Measurements from ENCODE around the gene EIF4ENIF1. TPM values are rescaled to one million over a fixed set of nuclear protein-coding genes. Genes with fewer than 3 reads are reported as not detected.
"Not testable (repeated sequence)": the region's sequence is repeated elsewhere in the genome, so short reads cannot be mapped to it uniquely, and the experiment has no call there.

The EIF4ENIF1 gene
- polyA plus RNA-seq, 3 donors from 2014 or later = 6.9 to 21.1 (median 9.7) TPM

DNA sequence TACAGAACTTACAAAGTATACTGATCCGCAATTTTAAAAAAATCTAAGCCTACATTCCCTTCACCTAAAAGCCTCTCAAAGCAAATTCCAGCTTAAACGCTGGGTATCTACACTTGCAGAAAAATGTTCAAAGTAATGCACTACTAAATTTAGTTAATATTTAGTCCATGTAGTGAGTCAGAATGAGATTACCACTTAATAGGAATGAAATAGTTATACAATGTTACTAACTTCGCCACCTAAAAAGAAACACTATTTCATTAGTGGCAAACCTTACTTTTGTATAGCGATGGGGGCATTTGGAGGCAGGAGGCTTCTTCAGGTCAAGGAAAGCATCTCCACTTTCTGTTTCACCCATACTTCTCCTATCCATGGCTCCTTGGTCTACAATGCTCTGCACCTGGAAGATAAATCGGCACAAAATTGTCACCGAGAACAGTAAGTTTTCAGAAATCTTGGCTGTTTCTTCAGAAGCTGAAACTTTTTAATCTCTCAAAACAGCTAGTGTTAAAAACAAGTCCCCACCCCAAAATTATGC lies 1.2 kb downstream of the EIF4ENIF1 start:
- Mint-ChIP-seq H3K4me3 (peak overlapping the region; percentile 76 to 84 (median 82)), H3K36me3 (peaks cover 0 to 18% (median 8%) of the 10 kb centered on the region in 3 donors), H3K27ac (peak overlapping the region; percentile 64 to 89 (median 88)), H3K27me3 (ENCODE audit: low read depth in 3 of 3) (peaks cover 3 to 8% (median 6%) of the 10 kb centered on the region in 3 donors), H3K9me3 (no peaks in the 10 kb centered on the region), H3K4me1 (peaks cover 34 to 56% of the 10 kb centered on the region in 2 donors)
- DNase-seq = no peak

DNA sequence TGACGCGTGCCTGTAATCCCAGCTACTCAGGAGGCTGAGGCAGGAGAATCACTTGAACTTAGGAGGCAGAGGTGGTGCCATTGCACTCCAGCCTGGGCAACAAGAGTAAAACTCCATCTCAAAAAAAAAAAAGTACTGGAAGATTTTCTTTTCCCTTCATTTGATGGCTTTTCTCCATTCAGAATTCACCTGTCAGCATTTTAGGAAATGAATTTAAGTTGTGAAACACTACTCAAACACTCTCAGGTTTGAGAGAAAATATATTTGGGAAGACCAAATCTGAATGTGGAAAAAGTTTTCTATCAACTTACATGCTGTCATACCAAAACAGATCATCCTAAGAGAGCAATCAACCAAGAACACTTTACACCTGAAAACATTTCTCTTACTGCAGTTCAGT lies 2.7 kb downstream of the EIF4ENIF1 start:
- peaks cover 3 to 8% (median 6%) of the 10 kb centered on the region in 3 donors for H3K27me3 Mint-ChIP-seq (ENCODE audit: low read depth in 3 of 3)
- H3K27ac Mint-ChIP-seq = peak overlapping the region in 2 of 6 donors; percentile 31 to 56
- peaks cover 0 to 19% (median 8%) of the 10 kb centered on the region in 3 donors for H3K36me3 Mint-ChIP-seq
- H3K9me3 Mint-ChIP-seq = no peaks in the 10 kb centered on the region
- H3K4me1 Mint-ChIP-seq = peaks cover 33 to 59% of the 10 kb centered on the region in 2 donors
- peak overlapping the region in 1 of 5 donors; percentile 33 for H3K4me3 Mint-ChIP-seq
- DNase-seq = no peak

DNA sequence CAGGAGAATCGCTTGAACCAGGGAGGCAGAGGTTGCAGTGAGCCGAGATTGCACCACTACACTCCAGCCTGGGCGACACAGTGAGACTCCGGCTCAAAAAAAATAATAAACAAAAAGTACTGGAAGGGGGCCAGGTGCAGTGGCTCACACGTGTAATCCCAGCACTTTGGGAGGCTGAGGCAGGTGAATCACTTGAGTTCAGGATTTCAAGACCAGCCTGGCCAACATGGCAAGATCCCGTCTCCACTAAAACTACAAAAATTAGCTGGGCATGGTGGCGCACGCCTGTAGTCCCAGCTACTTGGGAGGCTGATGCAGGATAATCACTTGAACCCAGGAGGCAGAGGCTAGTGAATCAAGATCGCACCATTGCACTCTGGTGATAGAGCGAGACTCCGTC lies 3.3 kb downstream of the EIF4ENIF1 start:
- H3K27me3 Mint-ChIP-seq (ENCODE audit: low read depth in 3 of 3); DNase-seq; H3K9me3 Mint-ChIP-seq; H3K4me3 Mint-ChIP-seq: not testable (repeated sequence)
- Mint-ChIP-seq H3K36me3 (peaks cover 4 to 23% (median 8%) of the 10 kb centered on the region in 3 donors), H3K27ac (peak overlapping the region in 2 of 6 donors; percentile 17 to 29), H3K4me1 (peaks cover 29 to 54% of the 10 kb centered on the region in 2 donors)

- peaks cover 7 to 34% of the 10 kb centered on the region in 2 donors for H3K4me1 Mint-ChIP-seq
- DNase-seq; H3K4me3 Mint-ChIP-seq; H3K9me3 Mint-ChIP-seq; H3K27me3 Mint-ChIP-seq (ENCODE audit: low read depth in 3 of 3): not testable (repeated sequence)
- peak overlapping the region in 1 of 6 donors; percentile 19 for H3K27ac Mint-ChIP-seq
- peaks cover 8 to 27% (median 12%) of the 10 kb centered on the region in 3 donors for H3K36me3 Mint-ChIP-seq
Observed at GRCh38 chr22:31482470-31482869, 7.2 kb downstream of the EIF4ENIF1 start.

GRCh38 chr22:31481129-31481528 lies 8.5 kb downstream of the EIF4ENIF1 start:
- Mint-ChIP-seq H3K4me1 (peaks cover 7 to 37% of the 10 kb centered on the region in 2 donors), H3K27ac (peak overlapping the region in 1 of 6 donors; percentile 40), H3K27me3 (ENCODE audit: low read depth in 3 of 3) (peaks cover 0 to 1% (median 0%) of the 10 kb centered on the region in 3 donors), H3K36me3 (peaks cover 10 to 27% (median 14%) of the 10 kb centered on the region in 3 donors), H3K4me3 (no peak overlapping the region), H3K9me3 (no peaks in the 10 kb centered on the region)
- DNase-seq = no peak

- Mint-ChIP-seq H3K36me3 (peaks cover 6 to 11% (median 10%) of the 10 kb centered on the region in 3 donors), H3K27ac (peak overlapping the region in 1 of 6 donors; percentile 36), H3K4me3 (no peak overlapping the region), H3K4me1 (peaks cover 6 to 25% of the 10 kb centered on the region in 2 donors), H3K27me3 (ENCODE audit: low read depth in 3 of 3) (peaks cover 0 to 1% (median 0%) of the 10 kb centered on the region in 3 donors), H3K9me3 (no peaks in the 10 kb centered on the region)
- no peak for DNase-seq
Observed at GRCh38 chr22:31477329-31477728, 12.3 kb downstream of the EIF4ENIF1 start.

DNA sequence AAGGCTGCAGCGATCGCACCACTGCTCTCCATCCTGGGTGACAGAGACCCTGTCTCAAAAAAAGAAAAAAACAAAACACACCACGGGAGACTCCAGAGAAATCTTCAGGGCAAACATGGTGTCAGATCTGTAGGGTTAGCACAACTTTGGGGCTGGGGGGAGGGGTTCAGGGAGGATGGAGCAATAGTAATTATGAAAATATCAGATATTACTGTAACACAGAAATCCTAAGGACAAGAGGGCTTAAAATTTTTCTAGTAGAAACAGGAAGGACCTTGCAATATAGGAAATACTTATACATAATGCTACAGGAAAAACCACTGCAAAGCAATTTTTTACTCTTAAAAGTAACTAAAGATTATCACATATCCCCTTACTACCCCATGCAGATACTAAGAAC lies 13.8 kb downstream of the EIF4ENIF1 start:
- Mint-ChIP-seq H3K4me3 (no peak overlapping the region), H3K27ac (no peak overlapping the region), H3K36me3 (peaks cover 3 to 10% (median 10%) of the 10 kb centered on the region in 3 donors), H3K4me1 (peaks cover 6 to 32% of the 10 kb centered on the region in 2 donors), H3K9me3 (no peaks in the 10 kb centered on the region), H3K27me3 (ENCODE audit: low read depth in 3 of 3) (peaks cover 0 to 1% (median 0%) of the 10 kb centered on the region in 3 donors)
- no peak for DNase-seq

DNA sequence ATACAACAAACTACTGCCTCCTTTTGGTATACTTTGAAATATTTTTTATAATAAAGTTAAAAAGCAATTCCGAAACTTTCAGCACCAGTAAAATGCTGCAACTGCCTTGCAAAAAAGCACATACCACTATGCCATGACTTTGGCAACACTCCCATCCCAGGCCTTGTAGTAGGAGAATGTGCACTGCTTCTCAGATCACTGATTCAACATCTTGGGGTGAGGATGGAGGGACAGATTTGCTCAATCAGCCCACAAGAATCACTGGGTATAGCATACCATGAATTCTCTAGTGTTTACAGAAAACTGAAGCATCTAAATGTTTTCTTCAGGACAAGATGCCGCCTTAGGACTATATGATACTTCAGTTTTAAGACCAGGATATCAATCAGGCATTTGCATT lies 14.9 kb downstream of the EIF4ENIF1 start:
- H3K9me3 Mint-ChIP-seq = no peaks in the 10 kb centered on the region
- H3K27ac Mint-ChIP-seq = no peak overlapping the region
- no peak overlapping the region for H3K4me3 Mint-ChIP-seq
- peaks cover 3 to 10% (median 10%) of the 10 kb centered on the region in 3 donors for H3K36me3 Mint-ChIP-seq
- H3K4me1 Mint-ChIP-seq = peaks cover 5 to 32% of the 10 kb centered on the region in 2 donors
- DNase-seq = no peak
- peaks cover 0 to under 1% (median 0%) of the 10 kb centered on the region in 3 donors for H3K27me3 Mint-ChIP-seq (ENCODE audit: low read depth in 3 of 3)

GRCh38 chr22:31465307-31465706 lies 24.3 kb downstream of the EIF4ENIF1 start:
- Mint-ChIP-seq H3K27ac (no peak overlapping the region), H3K27me3 (ENCODE audit: low read depth in 3 of 3) (peaks cover 0 to 2% (median 0%) of the 10 kb centered on the region in 3 donors), H3K36me3 (peaks cover 13 to 25% (median 16%) of the 10 kb centered on the region in 3 donors), H3K4me1 (peaks cover 0 to 13% of the 10 kb centered on the region in 2 donors), H3K4me3 (no peak overlapping the region), H3K9me3 (no peaks in the 10 kb centered on the region)
- DNase-seq = no peak

GRCh38 chr22:31461699-31462098 lies 27.9 kb downstream of the EIF4ENIF1 start:
- no peaks in the 10 kb centered on the region for H3K9me3 Mint-ChIP-seq
- no peak overlapping the region for H3K4me3 Mint-ChIP-seq
- peaks cover 13 to 35% (median 17%) of the 10 kb centered on the region in 3 donors for H3K36me3 Mint-ChIP-seq
- DNase-seq = no peak
- peaks cover 0 to 2% (median 0%) of the 10 kb centered on the region in 3 donors for H3K27me3 Mint-ChIP-seq (ENCODE audit: low read depth in 3 of 3)
- H3K4me1 Mint-ChIP-seq = peaks cover 0 to 9% of the 10 kb centered on the region in 2 donors
- peak overlapping the region in 1 of 6 donors; percentile 26 for H3K27ac Mint-ChIP-seq

DNA sequence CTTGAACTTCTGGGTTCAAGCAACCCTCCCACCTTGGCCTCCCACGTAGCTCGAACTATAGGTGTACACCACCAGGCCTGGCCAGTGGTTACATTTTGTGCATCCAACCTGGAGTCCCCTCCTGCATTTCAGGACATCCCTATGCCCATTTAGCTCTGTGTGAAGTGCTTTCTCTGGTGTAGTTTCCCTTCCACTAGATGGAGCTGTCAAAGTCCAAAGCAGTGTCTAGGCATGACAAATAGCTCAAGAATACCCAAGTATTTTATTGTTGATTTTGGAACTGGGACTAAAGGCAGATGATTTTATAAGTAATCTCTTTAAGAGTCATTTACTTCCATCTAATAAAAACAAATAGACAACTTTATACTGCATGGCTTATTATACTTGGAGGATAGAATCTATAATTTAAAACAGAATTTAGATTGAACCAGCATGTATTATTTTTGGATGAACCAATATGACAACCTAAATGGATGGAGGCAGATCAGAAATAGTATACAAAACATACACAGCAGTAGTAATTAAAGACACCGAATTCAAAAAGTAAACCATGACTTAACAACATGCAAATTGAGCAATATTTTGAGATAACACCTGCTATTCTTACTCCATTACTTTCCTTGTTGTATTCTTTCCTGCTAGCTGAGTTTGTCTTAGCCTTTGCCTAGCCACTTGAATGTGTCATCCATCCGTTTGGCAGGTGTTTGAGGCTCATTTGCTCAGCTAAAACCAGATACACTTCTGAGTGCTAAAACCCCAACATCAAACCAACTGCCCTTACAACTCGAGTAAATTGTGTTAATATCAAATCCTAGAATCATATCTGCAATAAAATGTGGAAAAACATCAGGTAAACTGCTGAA lies 37.7 kb downstream of the EIF4ENIF1 start:
- peak; percentile 9 to 37 (median 16) for DNase-seq
- Mint-ChIP-seq H3K4me1 (peaks cover 3 to 17% of the 10 kb centered on the region in 2 donors), H3K9me3 (no peaks in the 10 kb centered on the region), H3K4me3 (peak overlapping the region in 1 of 5 donors; percentile 27), H3K27ac (peak overlapping the region in 5 of 6 donors; percentile 47 to 82 (median 67)), H3K36me3 (peaks cover 7 to 14% (median 9%) of the 10 kb centered on the region in 3 donors), H3K27me3 (ENCODE audit: low read depth in 3 of 3) (peaks cover 0 to 4% (median 0%) of the 10 kb centered on the region in 3 donors)

GRCh38 chr22:31449506-31449905 lies 40.1 kb downstream of the EIF4ENIF1 start:
- H3K9me3 Mint-ChIP-seq = no peaks in the 10 kb centered on the region
- no peak for DNase-seq
- no peak overlapping the region for H3K4me3 Mint-ChIP-seq
- H3K27me3 Mint-ChIP-seq (ENCODE audit: low read depth in 3 of 3) = no peaks in the 10 kb centered on the region
- H3K4me1 Mint-ChIP-seq = peaks cover 3 to 17% of the 10 kb centered on the region in 2 donors
- H3K27ac Mint-ChIP-seq = no peak overlapping the region
- H3K36me3 Mint-ChIP-seq = peaks cover 9 to 18% (median 10%) of the 10 kb centered on the region in 3 donors

DNA sequence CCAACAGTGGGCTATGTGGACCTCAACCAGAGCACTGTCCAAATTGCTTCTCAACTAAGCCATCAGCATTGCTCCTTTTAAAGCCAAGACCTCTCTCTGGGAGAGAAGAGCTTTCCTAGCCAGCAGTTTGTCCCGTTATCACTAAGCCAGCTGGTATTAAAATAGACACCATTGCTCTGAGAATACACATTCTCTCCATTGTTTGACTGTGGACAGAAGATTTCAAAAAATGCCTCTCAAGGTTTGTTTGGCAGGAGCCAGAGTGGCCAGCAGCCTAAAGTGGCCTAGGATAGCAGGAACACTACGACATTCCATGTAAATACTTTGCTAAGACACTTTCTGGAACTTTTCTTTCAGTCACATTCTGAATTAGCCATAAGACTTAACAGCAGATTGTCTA lies 41.3 kb downstream of the EIF4ENIF1 start:
- Mint-ChIP-seq H3K27me3 (ENCODE audit: low read depth in 3 of 3) (no peaks in the 10 kb centered on the region), H3K4me3 (no peak overlapping the region), H3K36me3 (peaks cover 6 to 18% (median 7%) of the 10 kb centered on the region in 3 donors), H3K4me1 (peaks cover 3 to 17% of the 10 kb centered on the region in 2 donors), H3K9me3 (no peaks in the 10 kb centered on the region), H3K27ac (peak overlapping the region in 3 of 6 donors; percentile 12 to 55 (median 33))
- no peak for DNase-seq

DNA sequence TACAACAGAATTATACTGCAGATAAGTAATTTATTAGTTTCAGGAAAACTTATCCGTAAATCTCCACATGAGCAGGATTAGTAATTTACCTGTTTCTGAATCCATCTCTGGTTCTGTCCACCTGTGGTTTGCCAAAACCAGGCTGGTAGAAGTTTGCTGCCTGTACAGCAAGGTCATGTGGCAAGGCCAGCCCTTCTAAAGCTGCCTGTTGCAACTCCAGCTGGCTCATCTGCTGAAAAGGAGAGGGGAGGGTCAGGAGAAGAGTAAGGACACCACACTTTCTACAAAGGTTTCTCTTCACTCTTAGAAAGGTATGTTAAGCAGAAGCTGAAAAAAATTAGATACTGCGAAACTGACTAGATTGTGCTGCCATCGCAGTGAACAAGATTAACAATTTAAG lies 42.3 kb downstream of the EIF4ENIF1 start:
- Mint-ChIP-seq H3K9me3 (no peaks in the 10 kb centered on the region), H3K4me1 (peaks cover 2 to 9% of the 10 kb centered on the region in 2 donors), H3K4me3 (no peak overlapping the region), H3K36me3 (peaks cover 6 to 23% (median 13%) of the 10 kb centered on the region in 3 donors), H3K27me3 (ENCODE audit: low read depth in 3 of 3) (no peaks in the 10 kb centered on the region), H3K27ac (peak overlapping the region in 1 of 6 donors; percentile 28)
- DNase-seq = no peak
